ENCODE measurements around the gene SMARCB1. TPM values are rescaled to one million over a fixed set of nuclear protein-coding genes. Genes with fewer than 3 reads are reported as not detected.

SMARCB1 gene
- total RNA-seq, 2 donors from 2014 or later, result 41.4 to 45.9 TPM

DNA sequence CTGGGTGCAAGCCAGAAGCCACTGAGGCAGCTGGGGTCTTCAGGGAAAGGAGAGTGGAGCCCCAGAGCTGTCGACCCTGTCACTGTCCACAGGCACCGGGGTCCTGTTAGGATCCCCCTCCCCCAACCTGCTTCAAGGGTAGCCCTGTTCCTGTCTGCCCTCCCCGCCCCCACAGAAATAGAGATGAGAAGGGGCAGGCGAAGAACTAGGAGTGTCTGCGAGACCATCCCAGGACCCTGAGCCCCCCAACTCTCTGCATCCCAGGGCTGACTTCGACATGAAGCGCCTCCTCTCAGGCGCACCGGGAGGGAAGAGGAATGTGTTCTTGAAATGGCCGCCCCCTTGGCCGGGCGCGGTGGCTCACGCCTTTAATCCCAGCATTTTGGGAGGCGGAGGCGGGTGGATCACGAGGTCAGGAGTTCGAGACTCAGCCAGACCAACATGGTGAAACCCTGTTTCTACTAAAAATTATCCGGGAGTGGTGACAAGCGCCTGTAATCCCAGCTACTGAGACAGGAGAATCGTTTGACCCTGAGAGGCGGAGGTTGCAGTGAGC is 35.2 kb upstream of the SMARCB1 start:
- Histone ChIP-seq H3K27me3 (no peaks in the 10 kb centered on the region), H3K36me3 (no peaks in the 10 kb centered on the region), H3K4me1 (peaks cover 0 to 19% of the 10 kb centered on the region in 2 donors), H3K4me3 (peak overlapping the region; percentile 53 to 63), H3K9me3 (no peaks in the 10 kb centered on the region), H3K27ac (peak overlapping the region; percentile 88 to 94)
- no peak for DNase-seq (ENCODE audit: low spot score)
- no peak for TF ChIP-seq CTCF (IDR thresholded peaks at IDR 0.05)

DNA sequence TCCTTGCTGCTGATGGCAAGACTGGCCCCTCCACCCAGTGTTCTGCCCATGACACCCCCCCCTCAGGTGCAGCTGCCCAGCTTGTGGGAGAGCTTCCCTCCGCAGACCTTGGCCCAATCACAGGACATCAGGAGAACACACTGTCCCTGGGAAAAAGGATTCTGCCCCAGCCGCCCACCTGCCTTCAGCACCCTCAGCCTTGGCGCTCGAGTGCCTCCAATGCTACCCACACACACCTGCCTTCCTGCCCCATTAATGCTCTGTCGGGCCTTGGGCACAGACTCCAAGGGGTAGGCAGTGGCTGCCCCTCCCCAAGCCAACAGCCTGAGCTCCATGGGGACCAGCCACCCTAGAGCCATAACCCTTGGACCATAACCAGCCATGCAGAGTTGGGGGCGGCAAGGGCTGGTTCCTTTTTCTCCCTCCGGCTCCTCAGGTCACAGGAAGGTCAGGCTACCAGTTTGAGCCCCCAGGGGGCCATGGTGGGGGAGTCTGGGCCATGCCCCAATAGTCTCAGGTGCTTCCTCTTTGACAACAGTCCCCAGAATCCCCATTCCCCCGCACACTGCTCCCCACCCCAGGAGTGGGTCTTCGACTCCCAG is 34.6 kb upstream of the SMARCB1 start:
- H3K9me3 ChIP-seq, result no peaks in the 10 kb centered on the region
- H3K27ac ChIP-seq, result no peak overlapping the region
- no peaks in the 10 kb centered on the region for H3K36me3 ChIP-seq
- no peak for TF ChIP-seq CTCF (IDR thresholded peaks at IDR 0.05)
- DNase-seq (ENCODE audit: low spot score), result no peak
- H3K27me3 ChIP-seq, result no peaks in the 10 kb centered on the region
- no peak overlapping the region for H3K4me3 ChIP-seq
- H3K4me1 ChIP-seq, result peaks cover 0 to 19% of the 10 kb centered on the region in 2 donors

- no peaks in the 10 kb centered on the region for H3K9me3 ChIP-seq
- no peak overlapping the region for H3K27ac ChIP-seq
Observed at GRCh38 chr22:23752750-23753149, 34.0 kb upstream of the SMARCB1 start.

DNA sequence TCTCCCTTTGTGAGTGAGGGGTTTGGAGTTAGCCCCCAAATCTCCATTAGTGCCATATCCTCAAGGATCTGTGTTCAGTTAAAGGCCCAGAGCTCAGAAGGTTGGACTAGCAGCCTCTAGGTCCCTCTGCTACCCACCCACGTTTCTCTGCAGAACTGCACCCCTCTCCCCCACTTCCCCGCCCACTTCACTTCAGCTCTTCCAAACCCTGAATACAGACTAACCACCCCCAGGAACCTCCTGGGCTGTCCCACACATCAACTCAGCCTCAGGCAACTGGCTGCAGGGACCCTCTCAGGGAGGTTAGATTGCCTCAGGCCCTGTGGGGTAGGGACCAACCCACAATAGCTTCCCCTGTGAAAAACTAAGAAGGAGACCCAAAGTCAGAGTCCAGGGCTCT is 33.4 kb upstream of the SMARCB1 start:
- Histone ChIP-seq H3K27me3 (no peaks in the 10 kb centered on the region), H3K36me3 (no peaks in the 10 kb centered on the region), H3K9me3 (no peaks in the 10 kb centered on the region), H3K27ac (no peak overlapping the region), H3K4me3 (no peak overlapping the region), H3K4me1 (peaks cover 0 to 19% of the 10 kb centered on the region in 2 donors)
- no peak for TF ChIP-seq CTCF (IDR thresholded peaks at IDR 0.05)
- no peak for DNase-seq (ENCODE audit: low spot score)

More at GRCh38 chr22:23752750-23753149, 34.0 kb upstream of the SMARCB1 start:
- Histone ChIP-seq H3K4me1 (peaks cover 0 to 19% of the 10 kb centered on the region in 2 donors), H3K27me3 (no peaks in the 10 kb centered on the region), H3K36me3 (no peaks in the 10 kb centered on the region), H3K4me3 (no peak overlapping the region)
- TF ChIP-seq CTCF (IDR thresholded peaks at IDR 0.05), result no peak
- no peak for DNase-seq (ENCODE audit: low spot score)

DNA sequence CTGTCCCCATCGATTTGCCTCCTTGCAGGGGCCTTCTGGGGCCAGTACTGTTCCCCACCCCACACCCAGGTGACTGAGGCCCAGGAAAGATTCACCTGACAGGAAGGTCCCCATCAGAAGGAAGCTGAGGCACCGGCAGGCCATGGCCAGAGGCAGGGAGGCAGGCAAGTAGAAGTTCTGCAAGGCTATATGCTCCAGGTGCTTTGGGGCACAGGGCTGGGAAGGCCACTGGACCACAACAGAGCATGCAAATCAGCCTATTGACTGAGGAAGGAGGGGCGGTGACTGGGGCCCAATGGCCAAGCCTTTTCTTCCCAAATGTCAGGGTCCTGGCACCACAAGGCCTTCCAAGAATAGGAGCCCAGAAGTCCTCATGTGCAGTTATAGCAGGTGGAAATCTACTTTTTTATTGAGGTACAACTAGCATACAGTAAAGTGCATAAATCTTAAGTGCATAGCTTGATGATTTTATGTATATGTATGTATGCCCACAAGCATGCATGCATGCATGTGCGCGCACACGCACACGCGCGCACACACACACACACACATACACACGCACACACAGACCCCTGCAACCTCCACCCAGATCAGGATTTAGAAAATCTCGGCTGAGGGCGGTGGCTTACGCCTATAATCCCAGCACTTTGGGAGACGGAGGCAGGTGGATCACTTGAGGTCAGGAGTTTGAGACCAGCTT is 32.4 kb upstream of the SMARCB1 start, which contains the start of gene VPREB3:
VPREB3 (minus strand) TSS at position 206 of the 700 bp plus-strand sequence; CDS start at position 144, 62 bp downstream.
- Histone ChIP-seq H3K27me3 (no peaks in the 10 kb centered on the region), H3K27ac (no peak within 1 kb of the TSS), H3K36me3 (no peaks in the 10 kb centered on the region), H3K4me3 (no peak within 1 kb of the TSS), H3K4me1 (peaks cover 0 to 19% of the 10 kb centered on the region in 2 donors), H3K9me3 (no peaks in the 10 kb centered on the region)
- TF ChIP-seq CTCF (IDR thresholded peaks at IDR 0.05), result no peak
- DNase-seq (ENCODE audit: low spot score), result no peak

Measured in right atrium auricular region (tissue), 2 donors.